RKO (cell line): Measurements from ENCODE around the gene RSAD1.

ENCODE experiments used
- DNase-seq: peaks from one replicate; pipeline ENCODE4 v3.0.0-alpha.2; 2016; ENCODE audit warnings: low spot score

Gene RSAD1

GRCh38 chr17:50458270-50458669 lies 20.4 kb upstream of the RSAD1 start:
- no peak for DNase-seq

- no peak for DNase-seq
Observed at GRCh38 chr17:50458701-50459676, 19.7 kb upstream of the RSAD1 start.

- DNase-seq = no peak
Observed at GRCh38 chr17:50459756-50460155, 18.9 kb upstream of the RSAD1 start.

GRCh38 chr17:50460831-50461526 lies 17.7 kb upstream of the RSAD1 start:
- no peak for DNase-seq

GRCh38 chr17:50461550-50462132 lies 17.0 kb upstream of the RSAD1 start:
- no peak for DNase-seq

GRCh38 chr17:50462446-50462845 lies 16.2 kb upstream of the RSAD1 start:
- no peak for DNase-seq

- no peak for DNase-seq
Observed at GRCh38 chr17:50464121-50464520, 14.5 kb upstream of the RSAD1 start.

GRCh38 chr17:50464736-50465135 lies 13.9 kb upstream of the RSAD1 start:
- DNase-seq = no peak

- DNase-seq = no peak
Observed at GRCh38 chr17:50465171-50465570, 13.5 kb upstream of the RSAD1 start.

- no peak for DNase-seq
Observed at GRCh38 chr17:50465635-50466034, 13.0 kb upstream of the RSAD1 start.

GRCh38 chr17:50466371-50467113 lies 12.1 kb upstream of the RSAD1 start:
- DNase-seq = no peak

- no peak for DNase-seq
Observed at GRCh38 chr17:50467114-50467854, 11.4 kb upstream of the RSAD1 start.

GRCh38 chr17:50467855-50468303 lies 10.8 kb upstream of the RSAD1 start:
- DNase-seq = no peak

GRCh38 chr17:50468304-50469207 lies 10.1 kb upstream of the RSAD1 start, which contains the start of gene CHAD:
CHAD (minus strand) TSS chr17:50468880; CDS start chr17:50468813, 67 bp downstream.
- no peak for DNase-seq

GRCh38 chr17:50469208-50469605 lies 9.5 kb upstream of the RSAD1 start:
- DNase-seq = no peak

GRCh38 chr17:50469671-50470305 lies 8.9 kb upstream of the RSAD1 start:
- DNase-seq = no peak

GRCh38 chr17:50470426-50470825 lies 8.2 kb upstream of the RSAD1 start:
- no peak for DNase-seq

- no peak for DNase-seq
Observed at GRCh38 chr17:50471009-50471905, 7.4 kb upstream of the RSAD1 start.

GRCh38 chr17:50472286-50472685 lies 6.4 kb upstream of the RSAD1 start:
- DNase-seq = no peak
